Peyer's patch (tissue), 4 donors: ENCODE results near the gene KIF5B.

ENCODE experiments used
- POLR2A ChIP-seq, 2 donors: fragments of 450-650 bp; IDR thresholded peaks; one replicate each; pipeline ENCODE4 v1.5.1; 2017; ENCODE audit warnings: antibody characterized with exemption in 2 of 2, mild to moderate bottlenecking in 2 of 2, moderate library complexity in 2 of 2
- TF ChIP-seq, protein P1 (sequence below), 6 experiments: fragments of 450-650 bp in 4 of 6; fragments of 200-600 bp in 2 of 6; sonication (generic) in 1 of 6; IDR thresholded peaks; one replicate each; pipeline ENCODE4 v1.5.1; 2017 to 2019; ENCODE audit warnings: antibody characterized with exemption in 6 of 6, mild to moderate bottlenecking in 3 of 6, moderate library complexity in 1 of 6

DNA sequence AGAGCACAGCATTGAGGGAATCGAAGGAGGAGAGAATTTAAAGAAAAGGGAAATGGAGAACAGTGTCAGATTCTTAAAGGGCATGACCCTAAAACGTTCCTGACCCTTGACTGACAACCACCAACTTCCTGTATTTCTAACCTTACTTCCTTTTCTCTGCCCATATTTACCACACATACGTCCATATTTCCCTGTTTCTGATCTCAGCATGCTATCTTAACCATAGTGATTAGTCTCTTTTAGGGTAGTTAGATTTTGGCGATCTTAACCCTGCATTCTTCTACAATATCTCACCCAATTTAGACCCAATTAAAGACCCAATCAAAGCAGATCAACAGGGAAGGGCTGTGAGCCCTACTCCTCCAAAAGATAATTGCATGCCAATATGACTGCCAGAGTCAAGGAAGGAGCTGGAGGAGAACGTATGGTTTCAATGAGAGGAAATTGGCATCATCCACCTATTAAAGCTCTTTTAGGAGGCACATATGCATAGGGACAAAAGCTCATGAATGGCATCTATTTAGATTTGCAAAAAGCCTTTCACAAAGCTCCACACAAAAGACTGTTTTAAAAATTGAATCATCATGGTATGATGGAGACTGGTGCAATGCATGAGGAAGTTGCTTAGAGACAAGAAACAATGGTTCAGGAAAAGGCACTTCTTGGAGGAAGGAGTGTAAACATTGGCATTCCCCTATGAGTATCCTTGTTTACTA lies 78.6 kb downstream of the KIF5B start:
- TF ChIP-seq POLR2A (IDR thresholded peaks at IDR 0.05), result no peak
- TF ChIP-seq, protein P1, sequence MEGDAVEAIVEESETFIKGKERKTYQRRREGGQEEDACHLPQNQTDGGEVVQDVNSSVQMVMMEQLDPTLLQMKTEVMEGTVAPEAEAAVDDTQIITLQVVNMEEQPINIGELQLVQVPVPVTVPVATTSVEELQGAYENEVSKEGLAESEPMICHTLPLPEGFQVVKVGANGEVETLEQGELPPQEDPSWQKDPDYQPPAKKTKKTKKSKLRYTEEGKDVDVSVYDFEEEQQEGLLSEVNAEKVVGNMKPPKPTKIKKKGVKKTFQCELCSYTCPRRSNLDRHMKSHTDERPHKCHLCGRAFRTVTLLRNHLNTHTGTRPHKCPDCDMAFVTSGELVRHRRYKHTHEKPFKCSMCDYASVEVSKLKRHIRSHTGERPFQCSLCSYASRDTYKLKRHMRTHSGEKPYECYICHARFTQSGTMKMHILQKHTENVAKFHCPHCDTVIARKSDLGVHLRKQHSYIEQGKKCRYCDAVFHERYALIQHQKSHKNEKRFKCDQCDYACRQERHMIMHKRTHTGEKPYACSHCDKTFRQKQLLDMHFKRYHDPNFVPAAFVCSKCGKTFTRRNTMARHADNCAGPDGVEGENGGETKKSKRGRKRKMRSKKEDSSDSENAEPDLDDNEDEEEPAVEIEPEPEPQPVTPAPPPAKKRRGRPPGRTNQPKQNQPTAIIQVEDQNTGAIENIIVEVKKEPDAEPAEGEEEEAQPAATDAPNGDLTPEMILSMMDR (IDR thresholded peaks at IDR 0.05), result no peak
